ENCODE measurements around the gene CHST15. TPM values are rescaled to one million over a fixed set of nuclear protein-coding genes. Genes with fewer than 3 reads are reported as not detected.
A peak's percentile ranks its signal among the peaks of the same experiment; 100 is the strongest.
"Not testable (repeated sequence)": the region's sequence is repeated elsewhere in the genome, so short reads cannot be mapped to it uniquely, and the experiment has no call there.

CHST15 gene
- total RNA-seq, 1 donor from 2014 or later: 36.3 TPM

DNA sequence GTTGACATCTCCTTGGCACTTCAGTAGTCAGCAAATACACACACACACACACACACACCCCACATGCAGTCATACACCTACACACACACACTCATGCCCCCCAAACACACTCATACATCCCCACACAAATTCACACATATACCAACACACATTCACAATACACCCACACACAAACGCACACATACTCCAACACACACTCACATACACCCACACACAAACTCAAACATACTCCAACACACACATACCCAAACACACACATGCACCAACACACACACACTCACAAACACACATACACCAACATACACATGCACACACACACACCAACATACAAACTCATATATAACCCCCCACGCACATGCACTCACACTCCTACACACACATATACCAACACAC, 31.4 kb upstream of the CHST15 start:
- DNase-seq (ENCODE audit: low read depth, low spot score): no peak

DNA sequence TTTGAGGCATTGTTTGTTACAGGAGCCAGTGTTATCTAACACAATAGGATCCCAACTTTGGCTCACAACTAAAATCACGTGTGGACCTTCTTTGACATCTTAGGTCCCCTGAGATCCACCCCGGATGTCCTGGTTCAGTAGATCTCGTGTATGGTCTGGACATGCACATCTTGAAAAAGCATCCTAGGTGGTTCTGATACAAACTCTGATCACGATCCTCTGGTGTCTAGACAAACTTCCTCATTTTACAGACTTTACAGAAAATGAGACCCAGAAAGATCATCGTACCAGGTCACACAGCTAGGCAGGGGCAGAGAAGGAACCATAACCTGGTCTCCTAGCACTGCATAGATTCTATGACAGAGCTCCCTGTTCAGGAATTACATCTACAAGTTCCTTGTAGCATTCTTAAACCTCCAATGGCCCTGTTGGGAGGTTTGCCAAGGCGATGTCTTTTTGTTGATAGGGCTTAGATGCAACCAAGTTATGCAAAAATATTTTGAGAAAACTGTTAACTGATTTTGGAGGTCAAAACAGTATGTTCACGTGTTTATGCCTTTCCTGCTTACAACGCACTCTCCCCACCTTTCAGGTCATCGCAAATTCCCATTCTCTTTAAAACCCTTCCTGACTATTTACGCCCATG, 30.8 kb upstream of the CHST15 start:
- DNase-seq (ENCODE audit: low read depth, low spot score): no peak

DNA sequence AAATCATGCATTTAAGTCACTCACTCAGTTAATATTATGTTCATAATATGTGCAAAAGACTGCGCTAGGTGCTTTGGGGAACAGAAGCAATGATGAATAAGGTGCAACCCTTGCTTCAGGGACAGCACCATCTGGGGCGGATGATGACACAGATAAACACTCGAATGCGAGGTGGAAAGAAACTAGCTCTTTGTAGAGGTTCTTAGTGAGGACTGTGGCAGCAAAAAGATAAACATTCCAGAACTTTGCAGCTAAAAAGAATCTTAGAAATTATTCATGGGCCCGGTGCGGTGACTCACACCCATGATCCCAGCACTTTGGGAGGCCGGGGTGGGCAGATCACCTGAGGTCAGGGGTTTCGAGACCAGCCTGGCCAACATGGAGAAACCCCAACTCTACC, 29.8 kb upstream of the CHST15 start:
- DNase-seq (ENCODE audit: low read depth, low spot score): no peak

- no peak for DNase-seq (ENCODE audit: low read depth, low spot score)
These were observed 28.8 kb upstream of the CHST15 start for GRCh38 chr10:124122211-124122610.

DNA sequence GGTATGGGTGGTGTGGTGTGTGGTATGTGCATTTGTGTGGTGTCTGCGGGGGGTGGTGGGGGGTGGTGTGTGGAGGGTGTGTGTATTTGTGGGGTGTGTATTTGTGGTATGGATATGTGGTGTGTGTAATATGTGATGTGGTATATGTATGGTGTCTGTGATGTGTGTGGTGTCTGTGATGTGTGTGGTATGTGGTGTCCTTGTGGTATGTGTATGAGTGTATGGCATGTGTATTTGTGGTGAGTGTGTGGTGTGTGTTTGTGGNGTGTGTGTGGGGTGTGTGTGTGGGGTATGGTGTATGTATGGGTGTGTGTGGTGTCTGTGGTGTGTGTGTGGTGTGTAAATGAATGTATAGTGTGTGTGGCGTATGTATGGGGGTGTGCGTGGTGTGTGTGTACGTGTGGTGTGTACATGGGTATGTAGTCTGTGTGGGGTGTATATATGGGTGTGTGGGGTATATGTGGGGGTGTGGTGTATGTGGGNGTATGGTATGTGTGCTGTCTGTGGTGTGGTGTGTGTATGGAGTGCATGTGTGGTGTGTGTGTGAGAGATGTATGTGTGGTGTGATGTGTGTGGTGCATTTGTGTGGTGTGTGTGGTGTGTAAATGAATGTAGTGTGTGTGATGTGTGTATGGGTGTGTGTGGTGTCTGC, 27.1 kb upstream of the CHST15 start:
- DNase-seq (ENCODE audit: low read depth, low spot score): no peak

DNA sequence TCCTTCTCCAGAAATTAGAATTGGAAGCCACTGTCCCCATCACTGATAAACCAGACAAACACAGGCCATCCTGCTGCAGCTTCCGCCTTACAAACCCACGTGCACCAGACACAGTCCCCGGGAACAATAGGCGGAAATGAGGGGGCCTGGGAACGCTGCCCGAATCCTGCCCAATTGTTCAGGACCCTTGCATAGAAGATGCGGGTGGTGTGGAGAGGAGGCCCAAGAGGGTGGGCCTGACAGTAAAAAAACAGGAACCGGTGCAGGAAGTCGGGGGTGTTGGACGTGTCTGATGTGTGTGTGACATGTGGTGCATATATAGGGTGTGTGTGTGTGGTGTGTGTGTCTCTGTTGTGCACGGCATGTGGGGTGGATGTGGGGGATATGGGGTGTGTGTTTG, 26.5 kb upstream of the CHST15 start:
- peak; percentile 88 for DNase-seq (ENCODE audit: low read depth, low spot score)

DNA sequence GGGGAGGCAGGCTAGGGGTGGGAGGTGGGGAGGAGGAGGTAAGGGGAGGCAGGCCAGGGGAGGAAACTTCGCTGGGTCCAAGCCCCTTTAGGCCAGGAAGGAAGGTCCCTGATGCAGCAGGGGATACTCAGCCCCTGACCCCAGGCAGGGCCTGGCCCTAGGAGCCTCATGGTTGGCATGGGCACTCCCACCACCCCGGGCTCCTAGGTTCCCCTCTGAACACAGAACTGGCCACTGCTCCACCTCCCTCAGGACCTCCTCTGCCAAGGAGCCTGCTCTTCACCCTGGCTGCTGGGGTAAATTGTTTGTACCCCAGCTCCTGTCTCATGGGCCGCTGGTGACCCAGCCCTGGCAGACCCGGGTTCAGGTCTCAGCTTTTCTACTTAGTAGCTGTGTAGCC, 25.8 kb upstream of the CHST15 start:
- no peak for DNase-seq (ENCODE audit: low read depth, low spot score)

- DNase-seq (ENCODE audit: low read depth, low spot score): no peak
These were observed 24.4 kb upstream of the CHST15 start for GRCh38 chr10:124117833-124118232.

- DNase-seq (ENCODE audit: low read depth, low spot score): no peak
These were observed 24.1 kb upstream of the CHST15 start for GRCh38 chr10:124117511-124117785.

- no peak for DNase-seq (ENCODE audit: low read depth, low spot score)
These were observed 23.5 kb upstream of the CHST15 start for GRCh38 chr10:124116771-124117510.

- no peak for DNase-seq (ENCODE audit: low read depth, low spot score)
These were observed 21.3 kb upstream of the CHST15 start for GRCh38 chr10:124114696-124115095.

DNA sequence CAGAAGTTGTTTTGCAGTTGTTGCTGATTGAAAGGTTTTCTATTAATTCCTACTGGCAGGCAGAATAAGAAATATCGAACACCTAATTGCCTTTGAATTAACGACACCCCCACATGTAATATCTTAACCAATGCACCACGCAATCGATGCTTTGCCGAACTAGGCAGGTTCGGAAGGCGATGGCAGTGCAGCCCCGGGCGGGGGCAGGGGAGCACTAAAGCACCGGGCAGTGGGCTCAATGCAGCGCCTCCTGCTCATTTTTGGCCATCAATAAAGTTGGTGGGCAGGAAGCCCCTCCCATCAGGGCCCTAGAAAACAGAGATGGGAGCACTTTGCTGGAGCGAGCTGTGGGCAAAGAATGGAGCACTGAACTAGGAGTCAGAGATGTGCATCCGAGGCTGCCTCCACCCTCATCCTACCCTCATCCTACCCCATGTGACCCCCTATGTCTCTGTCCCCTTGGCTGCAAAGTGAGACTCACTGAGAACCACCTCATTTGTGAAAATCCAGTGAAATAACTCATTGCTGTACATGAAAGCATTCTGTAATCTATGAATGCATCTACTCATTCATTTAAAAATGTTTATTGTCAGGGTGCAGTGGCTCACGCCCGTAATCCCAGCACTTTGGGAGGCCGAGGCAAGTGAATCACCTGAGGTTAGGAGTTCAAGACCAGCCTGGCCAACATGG, 19.6 kb upstream of the CHST15 start:
- no peak for DNase-seq (ENCODE audit: low read depth, low spot score)

GRCh38 chr10:124110882-124111281, 17.5 kb upstream of the CHST15 start:
- DNase-seq (ENCODE audit: low read depth, low spot score): no peak

- DNase-seq (ENCODE audit: low read depth, low spot score): no peak
These were observed 15.9 kb upstream of the CHST15 start for GRCh38 chr10:124109261-124109660.

DNA sequence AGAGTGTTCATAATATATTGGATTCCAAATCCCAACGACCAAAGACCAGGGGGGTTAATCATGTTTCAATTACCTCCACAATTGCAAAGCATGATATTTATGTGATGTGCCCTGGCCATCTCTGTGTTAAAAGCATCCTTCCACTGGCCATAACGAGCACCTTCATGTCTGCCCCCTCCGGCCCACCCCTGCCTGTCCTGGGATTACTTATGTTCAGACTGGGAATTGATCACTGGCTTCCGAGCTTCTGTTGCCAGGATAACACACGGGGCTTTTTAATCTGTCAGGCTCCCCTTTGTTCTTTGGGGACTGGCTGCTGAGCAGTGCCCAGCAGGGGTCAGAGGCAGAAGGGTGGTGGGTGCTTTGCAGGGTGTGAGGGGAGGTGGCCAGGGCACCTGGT, 13.7 kb upstream of the CHST15 start:
- DNase-seq (ENCODE audit: low read depth, low spot score): no peak

DNA sequence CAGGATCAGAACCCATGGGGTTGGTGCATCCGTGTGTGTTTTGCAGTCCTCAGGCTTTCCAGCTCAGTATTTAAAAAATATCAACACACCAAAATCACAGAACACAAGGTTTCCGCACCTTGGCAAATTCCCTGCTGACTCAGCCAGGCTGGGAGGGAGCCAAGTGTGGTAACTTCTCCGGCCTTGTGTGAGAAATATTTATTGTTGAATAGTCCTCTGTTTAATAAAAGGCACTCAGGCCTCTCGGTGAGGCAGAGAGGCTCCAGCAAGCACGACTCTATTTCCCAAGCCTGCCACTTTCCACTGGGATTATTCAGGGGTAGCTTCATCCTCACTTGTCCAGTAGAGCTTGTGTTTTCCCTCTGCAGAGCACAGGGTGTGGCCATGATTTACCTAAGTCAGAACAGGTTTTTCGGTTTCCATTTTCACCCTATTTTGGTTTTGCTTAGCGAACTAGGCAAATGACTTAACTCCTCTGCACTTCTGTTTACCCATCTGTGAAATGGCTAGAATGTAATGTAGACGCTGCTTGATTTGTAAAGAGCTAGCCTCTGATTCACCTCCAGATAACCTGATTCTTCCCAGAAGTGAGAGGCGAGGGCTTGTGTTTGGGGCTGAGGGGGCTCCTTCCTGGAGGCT, 13.0 kb upstream of the CHST15 start:
- peak; percentile 58 for DNase-seq (ENCODE audit: low read depth, low spot score)

DNA sequence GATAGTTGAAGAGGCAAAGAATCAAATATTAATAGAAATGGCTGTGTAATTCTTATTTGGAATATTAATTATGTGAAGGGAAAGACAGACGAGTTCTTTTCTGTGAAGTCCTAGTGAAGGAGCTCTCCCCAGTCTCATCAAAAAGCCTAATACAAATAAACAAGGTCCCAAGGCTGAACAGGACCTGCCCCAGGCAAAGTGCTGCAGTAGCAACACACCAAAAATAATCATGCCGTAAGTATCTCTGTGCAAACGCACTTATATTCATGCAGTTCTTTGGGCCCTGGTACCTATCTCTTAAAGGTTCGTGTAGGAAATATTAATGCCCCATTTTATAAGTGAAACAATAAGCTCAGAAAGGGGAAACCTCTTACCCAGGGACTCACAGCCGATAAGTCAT, 12.2 kb upstream of the CHST15 start:
- DNase-seq (ENCODE audit: low read depth, low spot score): no peak

GRCh38 chr10:124105045-124105444, 11.6 kb upstream of the CHST15 start:
- DNase-seq (ENCODE audit: low read depth, low spot score): no peak

DNA sequence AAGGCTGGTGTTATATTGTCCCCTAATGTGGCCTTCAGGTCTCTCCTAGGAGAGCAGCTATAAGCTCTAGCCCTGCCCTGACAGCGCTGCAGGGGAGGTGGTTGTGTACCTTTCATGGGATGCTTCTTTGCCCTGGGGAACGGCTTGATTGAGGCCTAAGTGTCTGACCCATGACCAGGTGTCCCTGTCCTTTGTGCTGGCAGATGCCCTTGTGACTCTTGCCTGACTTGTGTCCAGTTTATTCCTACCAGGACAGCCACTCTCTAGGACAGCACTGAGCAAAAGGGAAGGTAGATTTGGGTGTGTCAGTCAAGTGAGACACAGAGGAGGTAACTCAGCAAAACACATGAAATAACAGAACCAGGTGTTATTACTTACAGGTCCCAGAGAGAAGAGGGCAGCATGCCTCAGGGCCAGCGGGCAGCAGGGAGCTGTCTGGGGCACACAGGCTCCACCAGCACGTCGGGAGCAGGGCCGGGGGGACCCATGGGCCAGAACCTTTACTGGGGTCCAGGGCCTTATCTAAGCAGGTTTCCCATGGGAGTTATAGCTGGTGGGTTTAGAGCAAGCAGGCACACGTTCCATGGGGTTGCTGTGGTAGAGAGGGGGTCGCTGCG, 10.7 kb upstream of the CHST15 start:
- DNase-seq (ENCODE audit: low read depth, low spot score): no peak

GRCh38 chr10:124101351-124101750, 8.0 kb upstream of the CHST15 start:
- DNase-seq (ENCODE audit: low read depth, low spot score): no peak

- DNase-seq (ENCODE audit: low read depth, low spot score): not testable (repeated sequence)
These were observed 7.3 kb upstream of the CHST15 start for GRCh38 chr10:124100651-124101050.
